Liver (tissue), 10 donors: ENCODE results near the gene LY6G5B. TPM values are rescaled to one million over a fixed set of nuclear protein-coding genes. Genes with fewer than 3 reads are reported as not detected.

Experiments
- DNase-seq: peaks from one replicate; pipeline ENCODE4 v3.0.0-alpha.2; 2017; ENCODE audit warnings: low spot score
- H3K27ac ChIP-seq, 2 donors: one replicate each; pipeline ENCODE4 v1.7.0; 2013; ENCODE audit warnings: inconsistent platforms in 2 of 2, low read length in 2 of 2, control low read depth in 1 of 2, low read depth in 1 of 2, mild to moderate bottlenecking in 1 of 2
- H3K27me3 ChIP-seq, 4 donors: one replicate each; pipeline versions ENCODE4 v1.6.1 to v1.7.0; 2013; ENCODE audit warnings: low read length in 3 of 4, inconsistent platforms in 1 of 4, mild to moderate bottlenecking in 1 of 4, moderate library complexity in 1 of 4; ENCODE audit not compliant: control insufficient read depth in 4 of 4, insufficient read depth in 4 of 4
- H3K36me3 ChIP-seq, 4 donors: one replicate each; pipeline versions ENCODE4 v1.6.1 to v1.7.0; 2013; ENCODE audit warnings: low read length in 3 of 4, mild to moderate bottlenecking in 3 of 4, low read depth in 1 of 4, moderate library complexity in 1 of 4; ENCODE audit not compliant: control insufficient read depth in 4 of 4, insufficient read depth in 3 of 4
- H3K4me1 ChIP-seq, 4 donors: one replicate each; pipeline versions ENCODE4 v1.6.1 to v1.7.0; 2013; ENCODE audit warnings: low read length in 3 of 4, mild to moderate bottlenecking in 3 of 4, moderate library complexity in 1 of 4; ENCODE audit not compliant: control insufficient read depth in 4 of 4, insufficient read depth in 4 of 4
- H3K4me3 ChIP-seq, 3 donors: one replicate each; pipeline versions ENCODE4 v1.6.1 to v1.7.0; 2013; ENCODE audit warnings: low read length in 3 of 3, control low read depth in 1 of 3, low read depth in 1 of 3, mild to moderate bottlenecking in 1 of 3
- H3K9ac ChIP-seq, 2 donors: one replicate each; pipeline ENCODE4 v1.7.0; 2013; ENCODE audit warnings: low read length in 2 of 2, mild to moderate bottlenecking in 2 of 2, moderate library complexity in 2 of 2, control low read depth in 1 of 2, low read depth in 1 of 2
- H3K9me3 ChIP-seq, 4 donors: one replicate each; pipeline versions ENCODE4 v1.6.1 to v1.7.0; 2013; ENCODE audit warnings: low read length in 3 of 4; ENCODE audit not compliant: control insufficient read depth in 4 of 4
- ATF3 ChIP-seq: IDR thresholded peaks from 2 replicates; pipeline ENCODE4 v1.6.1; 2016; ENCODE audit warnings: antibody characterized with exemption
- CTCF ChIP-seq: fragments of 150-350 bp; IDR thresholded peaks from 2 replicates; pipeline ENCODE4 v1.5.1; 2017; ENCODE audit warnings: improper control_type of control experiment, low read depth, low read length; ENCODE audit not compliant: missing input control
- EGR1 ChIP-seq, 2 donors: IDR thresholded peaks; 2 replicates each; pipeline ENCODE4 v1.6.1; 2016 to 2018; ENCODE audit warnings: antibody characterized with exemption in 2 of 2, low read depth in 2 of 2
- FOXA1 ChIP-seq: IDR thresholded peaks from 2 replicates; pipeline ENCODE4 v1.6.1; 2016; ENCODE audit warnings: antibody characterized with exemption
- FOXA2 ChIP-seq: IDR thresholded peaks from 2 replicates; pipeline ENCODE4 v1.6.1; 2016; ENCODE audit warnings: antibody characterized with exemption
- GABPA ChIP-seq, 2 donors: IDR thresholded peaks in 1 of 2; conservative IDR thresholded peaks in 1 of 2; 2 replicates each; pipeline ENCODE4 v1.6.1; 2016; ENCODE audit warnings: antibody characterized with exemption in 2 of 2, mild to moderate bottlenecking in 1 of 2, moderate library complexity in 1 of 2
- HNF4A ChIP-seq, 2 donors: conservative IDR thresholded peaks; 2 replicates each; pipeline ENCODE4 v1.6.1; 2016; ENCODE audit warnings: antibody characterized with exemption in 2 of 2, mild to moderate bottlenecking in 2 of 2
- HNF4G ChIP-seq: IDR thresholded peaks from 2 replicates; pipeline ENCODE4 v1.6.1; 2016; ENCODE audit warnings: antibody characterized with exemption
- JUND ChIP-seq, 2 donors: IDR thresholded peaks; 2 replicates each; pipeline ENCODE4 v1.6.1; 2016; ENCODE audit warnings: antibody characterized with exemption in 2 of 2
- MAX ChIP-seq: IDR thresholded peaks from 2 replicates; pipeline ENCODE4 v1.6.1; 2016; ENCODE audit warnings: antibody characterized with exemption
- NR2F2 ChIP-seq: IDR thresholded peaks from 2 replicates; pipeline ENCODE4 v1.6.1; 2016; ENCODE audit warnings: antibody characterized with exemption
- RAD21 ChIP-seq, 2 donors: IDR thresholded peaks; 2 replicates each; pipeline ENCODE4 v1.6.1; 2016; ENCODE audit warnings: antibody characterized with exemption in 2 of 2, mild to moderate bottlenecking in 2 of 2
- REST ChIP-seq: IDR thresholded peaks from 2 replicates; pipeline ENCODE4 v1.6.1; 2016; ENCODE audit warnings: antibody characterized with exemption, mild to moderate bottlenecking
- RXRA ChIP-seq, 2 donors: IDR thresholded peaks; 2 replicates each; pipeline ENCODE4 v1.6.1; 2017 to 2018; ENCODE audit warnings: antibody characterized with exemption in 2 of 2, mild to moderate bottlenecking in 1 of 2
- SP1 ChIP-seq: IDR thresholded peaks from 2 replicates; pipeline ENCODE4 v1.6.1; 2018; ENCODE audit warnings: antibody characterized with exemption, mild to moderate bottlenecking
- TAF1 ChIP-seq: conservative IDR thresholded peaks from 2 replicates; pipeline ENCODE4 v1.6.1; 2016; ENCODE audit warnings: antibody characterized with exemption, mild to moderate bottlenecking
- YY1 ChIP-seq: IDR thresholded peaks from 2 replicates; pipeline ENCODE4 v1.6.1; 2016; ENCODE audit warnings: antibody characterized with exemption, mild to moderate bottlenecking
- ZBTB33 ChIP-seq: IDR thresholded peaks from 2 replicates; pipeline ENCODE4 v1.6.1; 2016; ENCODE audit warnings: antibody characterized with exemption
- WGBS: extraction: QIAGEN DNeasy Blood & Tissue Kit; methylation state at CpG from one replicate; pipeline ENCODE4 v1.1.7; 2013; 5-methylcytosine and 5-hydroxymethylcytosine counted together
- polyA plus RNA-seq, 2 donors: library from polyadenylated mRNA; stranded (reverse) in 1 of 2; unstranded in 1 of 2; fragments of 200-250 nt in 1 of 2; fragments of >200 nt in 1 of 2; fragmentation: Nextera tagmentation in 1 of 2; extraction: Ambion mirVana in 1 of 2; gene quantifications; one replicate each; pipeline versions ENCODE4 v1.2.1 to v1.2.3, GENCODE V29; 2013 to 2015
- small RNA-seq: library from RNA; depleted of rRNA; stranded (forward); fragments of <200 nt; gene quantifications from one replicate; pipeline ENCODE3, GENCODE V24; 2014
- total RNA-seq, 2 donors: library from RNA; depleted of rRNA; stranded (reverse); fragments of >200 nt; gene quantifications; one replicate each; pipeline ENCODE4 v1.2.3, GENCODE V29; 2014
- donor health status: healthy.
- donor health status: healthy.
- donor health status: healthy.
- donor health status: healthy.
- donor health status: healthy.

The LY6G5B gene
- total and polyA plus RNA-seq, 4 donors = 1.2 to 5.9 (median 2.1) TPM

GRCh38 chr6:31722173-31722572 is 52.4 kb downstream of the LY6G5B start:
- Histone ChIP-seq H3K36me3 (peaks cover 0 to 8% (median under 1%) of the 10 kb centered on the region in 4 donors), H3K4me3 (no peak overlapping the region), H3K27me3 (no peaks in the 10 kb centered on the region), H3K4me1 (peaks cover 0 to 5% (median 1%) of the 10 kb centered on the region in 4 donors), H3K9ac (no peak overlapping the region), H3K9me3 (no peaks in the 10 kb centered on the region), H3K27ac (no peak overlapping the region)
- TF ChIP-seq EGR1 (IDR thresholded peaks at IDR 0.05; ENCODE audit: low read depth in 2 of 2) (no peak), GABPA (IDR thresholded peaks at IDR 0.05 in 1 of 2, conservative IDR thresholded peaks at IDR 0.05 in 1 of 2) (no peak), CTCF (no peak), SP1 (no peak), HNF4A (conservative IDR thresholded peaks at IDR 0.05) (no peak), FOXA2 (no peak), NR2F2 (no peak), JUND (IDR thresholded peaks at IDR 0.05) (no peak), REST (no peak), HNF4G (no peak), MAX (no peak), ZBTB33 (no peak), RAD21 (IDR thresholded peaks at IDR 0.05) (no peak), FOXA1 (no peak), YY1 (no peak), TAF1 (no peak), ATF3 (no peak), RXRA (IDR thresholded peaks at IDR 0.05) (no peak)
- 92% methylated on average over 3 of the region's 3 CpGs for WGBS
- DNase-seq = no peak

Small RNA genes within 50 kb of the gene (small RNA-seq; reads per million reads assigned to genes)
- gene LY6G6D (not detected), gene MIR4646 (not detected), gene MIR6832 (not detected), gene RF00019 (not detected), gene SNORA38 (4.2 reads per million, percentile 92 among the genes with 10 or more reads in this experiment)

Other genes starting within 250 kb of the LY6G5B start
Only the 30 nearest of the 37 such genes appear.
- gene MCCD1, start 141.0 kb upstream of the LY6G5B start, total RNA-seq = under 1 TPM in 1 of 2 donors, not detected in 1; 0.56 TPM
- gene MCCD1, start 141.0 kb upstream of the LY6G5B start, polyA plus RNA-seq = not detected
- gene DDX39B, start 128.0 kb upstream of the LY6G5B start, total RNA-seq = 100 to 1,000 TPM; 151 to 254 TPM
- 100 to 1,000 TPM in 1 of 2 donors, 10 to 100 TPM in 1; 75.0 to 120 TPM for gene DDX39B, start 128.0 kb upstream of the LY6G5B start, polyA plus RNA-seq
- gene ATP6V1G2, start 123.4 kb upstream of the LY6G5B start, total RNA-seq = under 1 TPM; 0.14 to 0.17 TPM
- under 1 TPM; 0.35 to 0.36 TPM for gene ATP6V1G2, start 123.4 kb upstream of the LY6G5B start, polyA plus RNA-seq
- 1 to 10 TPM; 6.7 to 8.0 TPM for gene NFKBIL1, start 122.4 kb upstream of the LY6G5B start, total RNA-seq
- gene NFKBIL1, start 122.4 kb upstream of the LY6G5B start, polyA plus RNA-seq = 1 to 10 TPM; 3.3 to 9.6 TPM
- not detected for gene LTA, start 97.7 kb upstream of the LY6G5B start, total RNA-seq
- under 1 TPM in 1 of 2 donors, not detected in 1; 0.05 TPM for gene LTA, start 97.7 kb upstream of the LY6G5B start, polyA plus RNA-seq
- gene TNF, start 94.4 kb upstream of the LY6G5B start, total RNA-seq = under 1 TPM; 0.19 to 0.42 TPM
- gene TNF, start 94.4 kb upstream of the LY6G5B start, polyA plus RNA-seq = under 1 TPM in 1 of 2 donors, not detected in 1; 0.06 TPM
- gene LTB, start 87.6 kb upstream of the LY6G5B start, total RNA-seq = 1 to 10 TPM in 1 of 2 donors, under 1 TPM in 1; 0.67 to 5.3 TPM
- gene LTB, start 87.6 kb upstream of the LY6G5B start, polyA plus RNA-seq = 1 to 10 TPM; 1.4 to 1.7 TPM
- gene LST1, start 83.7 kb upstream of the LY6G5B start, total RNA-seq = 10 to 100 TPM; 10.4 to 24.6 TPM
- gene LST1, start 83.7 kb upstream of the LY6G5B start, polyA plus RNA-seq = 10 to 100 TPM; 11.6 to 15.3 TPM
- gene NCR3, start 77.0 kb upstream of the LY6G5B start, total RNA-seq = under 1 TPM in 1 of 2 donors, not detected in 1; 0.42 TPM
- under 1 TPM; 0.14 to 0.71 TPM for gene NCR3, start 77.0 kb upstream of the LY6G5B start, polyA plus RNA-seq
- 10 to 100 TPM; 12.2 to 46.8 TPM for gene AIF1, start 54.7 kb upstream of the LY6G5B start, total RNA-seq
- 10 to 100 TPM; 24.9 to 28.6 TPM for gene AIF1, start 54.7 kb upstream of the LY6G5B start, polyA plus RNA-seq
- gene PRRC2A, start 49.3 kb upstream of the LY6G5B start, total RNA-seq = 10 to 100 TPM; 27.2 to 31.9 TPM
- gene PRRC2A, start 49.3 kb upstream of the LY6G5B start, polyA plus RNA-seq = 10 to 100 TPM; 21.9 to 39.3 TPM
- gene BAG6, start 17.3 kb upstream of the LY6G5B start, total RNA-seq = 100 to 1,000 TPM; 109 to 119 TPM
- gene BAG6, start 17.3 kb upstream of the LY6G5B start, polyA plus RNA-seq = 100 to 1,000 TPM in 1 of 2 donors, 10 to 100 TPM in 1; 64.9 to 116 TPM
- gene APOM, start 14.1 kb upstream of the LY6G5B start, total RNA-seq = 100 to 1,000 TPM in 1 of 2 donors, 10 to 100 TPM in 1; 89.8 to 164 TPM
- gene APOM, start 14.1 kb upstream of the LY6G5B start, polyA plus RNA-seq = 100 to 1,000 TPM; 182 to 587 TPM
- gene C6orf47, start 9.2 kb upstream of the LY6G5B start, total RNA-seq = 10 to 100 TPM in 1 of 2 donors, 1 to 10 TPM in 1; 8.1 to 10.8 TPM
- gene C6orf47, start 9.2 kb upstream of the LY6G5B start, polyA plus RNA-seq = 1 to 10 TPM; 2.0 to 6.7 TPM
- 10 to 100 TPM in 1 of 2 donors, 1 to 10 TPM in 1; 8.7 to 13.9 TPM for gene GPANK1, start 5.0 kb upstream of the LY6G5B start, total RNA-seq
- 10 to 100 TPM in 1 of 2 donors, 1 to 10 TPM in 1; 7.6 to 13.8 TPM for gene GPANK1, start 5.0 kb upstream of the LY6G5B start, polyA plus RNA-seq
- gene CSNK2B, start 3.9 kb upstream of the LY6G5B start, total RNA-seq = 10 to 100 TPM; 58.1 to 60.5 TPM
- 100 to 1,000 TPM in 1 of 2 donors, 10 to 100 TPM in 1; 93.5 to 108 TPM for gene CSNK2B, start 3.9 kb upstream of the LY6G5B start, polyA plus RNA-seq
- 1 to 10 TPM in 1 of 2 donors, under 1 TPM in 1; 0.59 to 1.1 TPM for gene LY6G5C, start 11.1 kb downstream of the LY6G5B start, total RNA-seq
- gene LY6G5C, start 11.1 kb downstream of the LY6G5B start, polyA plus RNA-seq = 1 to 10 TPM; 1.1 to 2.5 TPM
- 10 to 100 TPM; 39.1 to 59.4 TPM for gene ABHD16A, start 33.3 kb downstream of the LY6G5B start, total RNA-seq
- 10 to 100 TPM; 26.6 to 30.8 TPM for gene ABHD16A, start 33.3 kb downstream of the LY6G5B start, polyA plus RNA-seq
- gene LY6G6F, start 36.9 kb downstream of the LY6G5B start, total RNA-seq = 1 to 10 TPM in 1 of 2 donors, under 1 TPM in 1; 0.08 to 3.2 TPM
- not detected for gene LY6G6F, start 36.9 kb downstream of the LY6G5B start, polyA plus RNA-seq
- gene LY6G6D, start 45.4 kb downstream of the LY6G5B start, total RNA-seq = not detected
- gene LY6G6D, start 45.4 kb downstream of the LY6G5B start, polyA plus RNA-seq = not detected
- gene LY6G6C, start 51.8 kb downstream of the LY6G5B start, total RNA-seq = not detected
- gene LY6G6C, start 51.8 kb downstream of the LY6G5B start, polyA plus RNA-seq = not detected
- 10 to 100 TPM in 1 of 2 donors, under 1 TPM in 1; 0.08 to 10.7 TPM for gene MPIG6B, start 53.4 kb downstream of the LY6G5B start, total RNA-seq
- gene MPIG6B, start 53.4 kb downstream of the LY6G5B start, polyA plus RNA-seq = under 1 TPM; 0.15 to 0.33 TPM
- gene DDAH2, start 59.3 kb downstream of the LY6G5B start, total RNA-seq = 10 to 100 TPM; 23.8 to 31.4 TPM
- gene DDAH2, start 59.3 kb downstream of the LY6G5B start, polyA plus RNA-seq = 10 to 100 TPM; 19.8 to 22.6 TPM
- 100 to 1,000 TPM in 1 of 2 donors, 10 to 100 TPM in 1; 56.5 to 124 TPM for gene CLIC1, start 66.6 kb downstream of the LY6G5B start, total RNA-seq
- 10 to 100 TPM; 63.7 to 65.2 TPM for gene CLIC1, start 66.6 kb downstream of the LY6G5B start, polyA plus RNA-seq
- gene MSH5, start 70.0 kb downstream of the LY6G5B start, total RNA-seq = 1 to 10 TPM; 5.9 to 6.4 TPM
- gene MSH5, start 70.0 kb downstream of the LY6G5B start, polyA plus RNA-seq = 1 to 10 TPM; 1.2 to 2.2 TPM
- gene SAPCD1, start 92.7 kb downstream of the LY6G5B start, total RNA-seq = 1 to 10 TPM in 1 of 2 donors, under 1 TPM in 1; 0.59 to 2.6 TPM
- gene SAPCD1, start 92.7 kb downstream of the LY6G5B start, polyA plus RNA-seq = under 1 TPM in 1 of 2 donors, not detected in 1; 0.68 TPM
- 1 to 10 TPM in 1 of 2 donors, under 1 TPM in 1; 0.17 to 2.0 TPM for gene VWA7, start 107.4 kb downstream of the LY6G5B start, total RNA-seq
- 1 to 10 TPM in 1 of 2 donors, under 1 TPM in 1; 0.81 to 1.0 TPM for gene VWA7, start 107.4 kb downstream of the LY6G5B start, polyA plus RNA-seq
- 10 to 100 TPM; 32.4 to 44.7 TPM for gene VARS1, start 125.8 kb downstream of the LY6G5B start, total RNA-seq
- 10 to 100 TPM; 17.9 to 32.5 TPM for gene VARS1, start 125.8 kb downstream of the LY6G5B start, polyA plus RNA-seq
- gene LSM2, start 137.0 kb downstream of the LY6G5B start, total RNA-seq = 10 to 100 TPM in 1 of 2 donors, 1 to 10 TPM in 1; 7.3 to 18.7 TPM
- gene LSM2, start 137.0 kb downstream of the LY6G5B start, polyA plus RNA-seq = 10 to 100 TPM; 14.5 to 16.4 TPM
- gene HSPA1L, start 145.3 kb downstream of the LY6G5B start, total RNA-seq = under 1 TPM; 0.67 to 0.79 TPM
- gene HSPA1L, start 145.3 kb downstream of the LY6G5B start, polyA plus RNA-seq = under 1 TPM; 0.27 to 0.28 TPM